Glutamatergic neuron (in vitro differentiated cells): ENCODE results near the gene TANGO2. TPM values are rescaled to one million over a fixed set of nuclear protein-coding genes. Genes with fewer than 3 reads are reported as not detected.

Source experiments
- DNase-seq: peaks from one replicate; pipeline ENCODE4 v3.0.0; 2022
- H3K27ac Mint-ChIP-seq: one replicate; pipeline ENCODE4 v1.8.0; 2020; ENCODE audit warnings: mild to moderate bottlenecking, mixed read lengths, inconsistent platforms; ENCODE audit not compliant: unreplicated experiment
- H3K27me3 Mint-ChIP-seq: one replicate; pipeline ENCODE4 v1.8.0; 2020; ENCODE audit warnings: mild to moderate bottlenecking, moderate library complexity, mixed read lengths, inconsistent platforms; ENCODE audit not compliant: unreplicated experiment
- H3K36me3 Mint-ChIP-seq: one replicate; pipeline ENCODE4 v1.8.0; 2020; ENCODE audit warnings: mild to moderate bottlenecking, mixed read lengths, inconsistent platforms; ENCODE audit not compliant: unreplicated experiment
- H3K4me1 Mint-ChIP-seq: one replicate; pipeline ENCODE4 v1.8.0; 2020; ENCODE audit warnings: mild to moderate bottlenecking, low read depth, mixed read lengths, inconsistent platforms; ENCODE audit not compliant: unreplicated experiment
- H3K4me3 Mint-ChIP-seq: one replicate; pipeline ENCODE4 v1.8.0; 2020; ENCODE audit warnings: mild to moderate bottlenecking, mixed read lengths, inconsistent platforms; ENCODE audit not compliant: unreplicated experiment
- H3K9me3 Mint-ChIP-seq: one replicate; pipeline ENCODE4 v1.8.0; 2020; ENCODE audit warnings: mild to moderate bottlenecking, moderate library complexity, mixed read lengths, inconsistent platforms; ENCODE audit not compliant: unreplicated experiment
- CTCF ChIP-seq: fragments of 200-600 bp; sonication (generic); IDR thresholded peaks from one replicate; pipeline ENCODE4 v1.5.0; 2021; ENCODE audit not compliant: partially characterized antibody, unreplicated experiment
- total RNA-seq: library from RNA; stranded (reverse); fragmentation: NEBNext Ultra II Directional; extraction: Animal tissue kit (Norgen Biotek cat#: 25700); gene quantifications from one replicate; pipeline ENCODE4 v1.2.1, GENCODE V29; 2021; ENCODE audit not compliant: unreplicated experiment

Gene TANGO2
- total RNA-seq, 1 donor from 2014 or later: 31.8 TPM

GRCh38 chr22:20084547-20085413, 63.9 kb downstream of the TANGO2 start:
- TF ChIP-seq CTCF: peak; percentile 63
- peak; percentile 74 for DNase-seq
- Mint-ChIP-seq H3K4me1 (peaks cover 29% of the 10 kb centered on the region), H3K9me3 (peaks cover 20% of the 10 kb centered on the region), H3K27ac (peak overlapping the region; percentile 72), H3K27me3 (peaks cover 14% of the 10 kb centered on the region), H3K4me3 (peak overlapping the region; percentile 59), H3K36me3 (no peaks in the 10 kb centered on the region)

GRCh38 chr22:20085651-20086050, 64.7 kb downstream of the TANGO2 start:
- Mint-ChIP-seq H3K27ac (no peak overlapping the region), H3K4me1 (peaks cover 29% of the 10 kb centered on the region), H3K4me3 (peak overlapping the region; percentile 1), H3K36me3 (no peaks in the 10 kb centered on the region), H3K27me3 (peaks cover 12% of the 10 kb centered on the region), H3K9me3 (peaks cover 20% of the 10 kb centered on the region)
- DNase-seq: no peak
- TF ChIP-seq CTCF: no peak

GRCh38 chr22:20086101-20086599, 65.2 kb downstream of the TANGO2 start:
- no peak overlapping the region for H3K27ac Mint-ChIP-seq
- DNase-seq: no peak
- no peak for TF ChIP-seq CTCF
- peaks cover 8% of the 10 kb centered on the region for H3K27me3 Mint-ChIP-seq
- no peak overlapping the region for H3K4me3 Mint-ChIP-seq
- H3K9me3 Mint-ChIP-seq: peaks cover 17% of the 10 kb centered on the region
- H3K36me3 Mint-ChIP-seq: no peaks in the 10 kb centered on the region
- H3K4me1 Mint-ChIP-seq: peaks cover 29% of the 10 kb centered on the region

- Mint-ChIP-seq H3K9me3 (peaks cover 12% of the 10 kb centered on the region), H3K27ac (no peak overlapping the region), H3K4me3 (no peak overlapping the region), H3K4me1 (peaks cover 25% of the 10 kb centered on the region), H3K36me3 (no peaks in the 10 kb centered on the region), H3K27me3 (peaks cover 5% of the 10 kb centered on the region)
- no peak for DNase-seq
- TF ChIP-seq CTCF: no peak
These were observed 65.9 kb downstream of the TANGO2 start for GRCh38 chr22:20086763-20087162.
